Hepatocyte (in vitro differentiated cells): Measurements from ENCODE around the gene SH3BP4. TPM values are rescaled to one million over a fixed set of nuclear protein-coding genes. Genes with fewer than 3 reads are reported as not detected.

Experiments
- DNase-seq: peaks from one replicate; pipeline ENCODE4 v3.0.0-alpha.2; 2016; ENCODE audit warnings: low spot score
- H2AFZ ChIP-seq: fragments of 200-600 bp; sonication (generic); 2 replicates; pipeline ENCODE4 v1.6.0; 2016; ENCODE audit warnings: antibody characterized with exemption, mild to moderate bottlenecking
- H3K27ac ChIP-seq: fragments of 200-600 bp; sonication (generic); 2 replicates; pipeline ENCODE4 v1.5.1; 2016; ENCODE audit warnings: mild to moderate bottlenecking
- H3K27me3 ChIP-seq: fragments of 200-600 bp; sonication (generic); 2 replicates; pipeline ENCODE4 v1.6.1; 2016
- H3K36me3 ChIP-seq: fragments of 200-600 bp; sonication (generic); replicated peaks from 2 replicates; pipeline ENCODE4 v1.5.1; 2016; ENCODE audit warnings: low read depth; ENCODE audit not compliant: insufficient read depth
- H3K4me1 ChIP-seq: fragments of 200-600 bp; sonication (generic); 2 replicates; pipeline ENCODE4 v1.5.1; 2016; ENCODE audit warnings: mild to moderate bottlenecking, moderate library complexity; ENCODE audit not compliant: insufficient read depth
- H3K4me2 ChIP-seq: fragments of 200-600 bp; sonication (generic); 2 replicates; pipeline ENCODE4 v1.6.0; 2016
- H3K4me3 ChIP-seq: fragments of 200-600 bp; sonication (generic); 2 replicates; pipeline ENCODE4 v1.5.1; 2016; ENCODE audit warnings: mild to moderate bottlenecking
- H3K79me2 ChIP-seq: fragments of 200-600 bp; sonication (generic); 2 replicates; pipeline ENCODE4 v1.6.0; 2017; ENCODE audit warnings: mild to moderate bottlenecking
- H3K9me2 ChIP-seq: fragments of 200-600 bp; sonication (generic); replicated peaks from 2 replicates; pipeline ENCODE4 v1.6.0; 2017; ENCODE audit warnings: mild to moderate bottlenecking; ENCODE audit not compliant: insufficient read depth
- H3K9me3 ChIP-seq: fragments of 200-600 bp; sonication (generic); 2 replicates; pipeline ENCODE4 v1.5.1; 2016; ENCODE audit warnings: low read depth, mild to moderate bottlenecking
- H4K20me1 ChIP-seq: fragments of 200-600 bp; sonication (generic); 2 replicates; pipeline ENCODE4 v1.6.0; 2016; ENCODE audit warnings: mild to moderate bottlenecking; ENCODE audit not compliant: insufficient read depth, poor library complexity, severe bottlenecking
- EZH2 ChIP-seq: fragments of 200-600 bp; sonication (generic); IDR thresholded peaks from 2 replicates; pipeline ENCODE4 v1.6.1; 2016; ENCODE audit warnings: antibody characterized with exemption, mild to moderate bottlenecking, borderline replicate concordance
- EZH2phosphoT487 ChIP-seq: fragments of 200-600 bp; sonication (generic); IDR thresholded peaks from one replicate; pipeline ENCODE4 v1.6.1; 2018; ENCODE audit warnings: antibody characterized with exemption, mild to moderate bottlenecking, low read depth, moderate library complexity; ENCODE audit not compliant: unreplicated experiment, severe bottlenecking
- WGBS: methylation state at CpG from one replicate; pipeline ENCODE4 v1.1.6; 2016; ENCODE audit warnings: low lambda C conversion rate; ENCODE audit errors: missing lambda C conversion rate; 5-methylcytosine and 5-hydroxymethylcytosine counted together
- polyA plus RNA-seq: library from polyadenylated mRNA; unstranded; fragments of >200 nt; fragmentation: Nextera tagmentation; extraction: Ambion mirVana; gene quantifications from 2 replicates; pipeline ENCODE4 v1.2.1, GENCODE V29; 2016
- total RNA-seq: library from RNA; depleted of rRNA; stranded (reverse); fragments of >200 nt; gene quantifications from 2 replicates; pipeline ENCODE4 v1.2.3, GENCODE V29; 2014
- TF ChIP-seq, protein P1 (sequence below): fragments of 200-600 bp; sonication (generic); IDR thresholded peaks from 2 replicates; pipeline ENCODE4 v1.5.1; 2016; ENCODE audit warnings: antibody characterized with exemption, mild to moderate bottlenecking; ENCODE audit not compliant: poor library complexity

SH3BP4 gene
- total and polyA plus RNA-seq, 2 experiments from 2014 or later: 23.3 to 32.0 TPM

- Histone ChIP-seq H3K27ac (peak overlapping the region; percentile 89), H2AFZ (no peak overlapping the region), H3K27me3 (no peaks in the 10 kb centered on the region), H3K9me2 (no peaks in the 10 kb centered on the region), H4K20me1 (no peaks in the 10 kb centered on the region), H3K9me3 (no peaks in the 10 kb centered on the region), H3K36me3 (no peaks in the 10 kb centered on the region), H3K4me1 (peaks cover 76% of the 10 kb centered on the region), H3K4me2 (peak overlapping the region; percentile 17), H3K4me3 (no peak overlapping the region), H3K79me2 (peaks cover 74% of the 10 kb centered on the region)
- TF ChIP-seq EZH2phosphoT487 (no peak), EZH2 (no peak)
- TF ChIP-seq, protein P1, sequence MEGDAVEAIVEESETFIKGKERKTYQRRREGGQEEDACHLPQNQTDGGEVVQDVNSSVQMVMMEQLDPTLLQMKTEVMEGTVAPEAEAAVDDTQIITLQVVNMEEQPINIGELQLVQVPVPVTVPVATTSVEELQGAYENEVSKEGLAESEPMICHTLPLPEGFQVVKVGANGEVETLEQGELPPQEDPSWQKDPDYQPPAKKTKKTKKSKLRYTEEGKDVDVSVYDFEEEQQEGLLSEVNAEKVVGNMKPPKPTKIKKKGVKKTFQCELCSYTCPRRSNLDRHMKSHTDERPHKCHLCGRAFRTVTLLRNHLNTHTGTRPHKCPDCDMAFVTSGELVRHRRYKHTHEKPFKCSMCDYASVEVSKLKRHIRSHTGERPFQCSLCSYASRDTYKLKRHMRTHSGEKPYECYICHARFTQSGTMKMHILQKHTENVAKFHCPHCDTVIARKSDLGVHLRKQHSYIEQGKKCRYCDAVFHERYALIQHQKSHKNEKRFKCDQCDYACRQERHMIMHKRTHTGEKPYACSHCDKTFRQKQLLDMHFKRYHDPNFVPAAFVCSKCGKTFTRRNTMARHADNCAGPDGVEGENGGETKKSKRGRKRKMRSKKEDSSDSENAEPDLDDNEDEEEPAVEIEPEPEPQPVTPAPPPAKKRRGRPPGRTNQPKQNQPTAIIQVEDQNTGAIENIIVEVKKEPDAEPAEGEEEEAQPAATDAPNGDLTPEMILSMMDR: peak; percentile 30
- 35% methylated on average over 20 of the region's 20 CpGs for WGBS
- DNase-seq: peak; percentile 72
Observed at GRCh38 chr2:235005603-235006259, 53.9 kb downstream of the SH3BP4 start.

- Histone ChIP-seq H3K4me3 (no peak overlapping the region), H2AFZ (no peak overlapping the region), H3K9me2 (no peaks in the 10 kb centered on the region), H3K4me2 (peak overlapping the region; percentile 17), H3K9me3 (no peaks in the 10 kb centered on the region), H3K4me1 (peaks cover 69% of the 10 kb centered on the region), H3K27ac (peak overlapping the region; percentile 89), H3K36me3 (no peaks in the 10 kb centered on the region), H3K79me2 (peaks cover 81% of the 10 kb centered on the region), H3K27me3 (no peaks in the 10 kb centered on the region), H4K20me1 (no peaks in the 10 kb centered on the region)
- TF ChIP-seq EZH2phosphoT487 (no peak), EZH2 (no peak)
- TF ChIP-seq, protein P1: no peak
- DNase-seq: no peak
- WGBS: 88% methylated on average over 9 of the region's 10 CpGs
Observed at GRCh38 chr2:235006461-235006860, 54.6 kb downstream of the SH3BP4 start.

GRCh38 chr2:235006986-235007385 is 55.2 kb downstream of the SH3BP4 start:
- H2AFZ ChIP-seq: no peak overlapping the region
- no peaks in the 10 kb centered on the region for H3K36me3 ChIP-seq
- no peak overlapping the region for H3K4me3 ChIP-seq
- peak overlapping the region; percentile 89 for H3K27ac ChIP-seq
- no peaks in the 10 kb centered on the region for H3K9me2 ChIP-seq
- H3K9me3 ChIP-seq: no peaks in the 10 kb centered on the region
- H3K79me2 ChIP-seq: peaks cover 86% of the 10 kb centered on the region
- no peaks in the 10 kb centered on the region for H3K27me3 ChIP-seq
- TF ChIP-seq EZH2 (no peak), EZH2phosphoT487 (no peak)
- TF ChIP-seq, protein P1: no peak
- H4K20me1 ChIP-seq: no peaks in the 10 kb centered on the region
- 82% methylated on average over 6 of the region's 6 CpGs for WGBS
- H3K4me2 ChIP-seq: no peak overlapping the region
- no peak for DNase-seq
- H3K4me1 ChIP-seq: peaks cover 64% of the 10 kb centered on the region
